SK-N-SH treated with all-trans-retinoic acid at 6 μM for 48 hours (cell line): Measurements from ENCODE around the gene MRFAP1L1.

Source experiments
- BACH2 ChIP-seq: fragments of 250-450 bp; sonication (Bioruptor Pico); IDR thresholded peaks from 2 replicates; pipeline ENCODE4 v1.9.0; 2021; ENCODE audit warnings: mild to moderate bottlenecking, borderline replicate concordance
- RARB ChIP-seq: fragments of 250-450 bp; sonication (Bioruptor Pico); IDR thresholded peaks from 2 replicates; pipeline ENCODE4 v1.8.0; 2021; ENCODE audit warnings: mild to moderate bottlenecking, moderate library complexity
- TOX ChIP-seq: fragments of 250-450 bp; sonication (Bioruptor Pico); IDR thresholded peaks from 2 replicates; pipeline ENCODE4 v1.8.0; 2021; ENCODE audit warnings: mild to moderate bottlenecking, moderate library complexity, borderline replicate concordance
- ZFP3 ChIP-seq: fragments of 250-450 bp; sonication (Bioruptor Pico); IDR thresholded peaks from 2 replicates; pipeline ENCODE4 v1.5.0; 2020; ENCODE audit warnings: mild to moderate bottlenecking, moderate library complexity

DNA sequence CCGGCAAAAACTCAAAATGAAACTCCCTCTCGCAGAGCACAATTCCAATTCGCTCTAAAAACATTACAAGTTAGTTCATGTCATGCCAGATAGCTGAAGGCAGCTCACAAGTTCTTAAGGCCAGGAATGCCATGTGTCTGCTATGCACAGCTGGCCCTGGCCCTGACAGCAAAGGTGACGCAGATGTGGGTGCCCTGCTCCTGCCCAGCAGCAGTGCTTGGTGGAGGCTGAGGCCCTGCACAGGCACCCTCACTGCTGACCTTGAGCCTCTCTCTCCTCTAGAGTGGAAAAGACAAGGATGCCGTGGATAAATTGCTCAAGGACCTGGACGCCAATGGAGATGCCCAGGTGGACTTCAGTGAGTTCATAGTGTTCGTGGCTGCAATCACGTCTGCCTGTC, 13.1 kb downstream of the MRFAP1L1 start:
- TF ChIP-seq TOX (CRISPR knock-in tag) (no peak), BACH2 (no peak), ZFP3 (CRISPR knock-in tag) (no peak), RARB (no peak)
